Panc1 (cell line): ENCODE data around the gene IL36RN. TPM values are rescaled to one million over a fixed set of nuclear protein-coding genes. Genes with fewer than 3 reads are reported as not detected.

Experiments used
- ATAC-seq: fragments of 200-7000 bp; cut with Tn5 transposase; 2 replicates; pipeline ENCODE4 v1.9.1; 2020; ENCODE audit warnings: mild to moderate bottlenecking, moderate library complexity
- BruUV-seq: library from RNA; stranded (reverse); fragments of 400-500 nt; replicated peaks from 2 replicates; lab custom pipeline; 2021; lab: Mats Ljungman, UMichigan
- CTCF ChIA-PET: fragments of 300-600 bp; sonication (Branson Sonifier 250); formaldehyde crosslinking; loops from one replicate; lab custom pipeline; 2022; ENCODE audit warnings: antibody characterized with exemption; lab: Charles Lee
- POLR2A ChIA-PET: fragments of 300-600 bp; sonication (Branson Sonifier 250); formaldehyde crosslinking; loops from one replicate; lab custom pipeline; 2022; ENCODE audit warnings: antibody characterized with exemption; lab: Charles Lee
- DNase-seq: peaks from one replicate; pipeline ENCODE4 v3.0.0-alpha.2; 2010; ENCODE audit warnings: low read depth, low spot score
- H3K27ac ChIP-seq: 2 replicates; pipeline ENCODE4 v1.5.1; 2011; ENCODE audit warnings: mild to moderate bottlenecking, low read length, inconsistent platforms
- H3K27me3 ChIP-seq: fragments of 200-500 bp; sonication (Bioruptor generic); 2 replicates; pipeline ENCODE4 v1.6.0; 2014; ENCODE audit warnings: low read length, inconsistent platforms; ENCODE audit not compliant: control insufficient read depth, insufficient read depth
- H3K36me3 ChIP-seq: fragments of 200-500 bp; sonication (Bioruptor generic); 2 replicates; pipeline ENCODE4 v1.5.1; 2014; ENCODE audit warnings: inconsistent platforms, mild to moderate bottlenecking, low read length, moderate library complexity; ENCODE audit not compliant: control insufficient read depth, insufficient read depth
- H3K4me1 ChIP-seq: 2 replicates; pipeline ENCODE4 v1.5.1; 2011; ENCODE audit warnings: inconsistent platforms, mild to moderate bottlenecking, low read length, moderate library complexity; ENCODE audit not compliant: control insufficient read depth, insufficient read depth
- H3K4me3 ChIP-seq, 2 experiments: 2 replicates each; pipeline ENCODE4 v1.5.1; 2011 to 2012; ENCODE audit warnings: low read depth in 2 of 2, low read length in 2 of 2, mild to moderate bottlenecking in 2 of 2, inconsistent platforms in 1 of 2, moderate library complexity in 1 of 2
- H3K9me3 ChIP-seq: fragments of 200-500 bp; sonication (Bioruptor generic); 2 replicates; pipeline ENCODE4 v1.5.1; 2014; ENCODE audit warnings: low read depth, mild to moderate bottlenecking, inconsistent platforms, low read length, moderate library complexity; ENCODE audit not compliant: control insufficient read depth, insufficient read depth
- CTCF ChIP-seq: fragments of 450-650 bp; IDR thresholded peaks from 2 replicates; pipeline ENCODE4 v1.5.1; 2017; ENCODE audit warnings: mild to moderate bottlenecking
- POLR2AphosphoS5 ChIP-seq: IDR thresholded peaks from 2 replicates; pipeline ENCODE4 v1.6.1; 2012; ENCODE audit warnings: mild to moderate bottlenecking, low read depth, low read length, moderate library complexity
- REST ChIP-seq, 2 experiments: IDR thresholded peaks; 2 replicates each; pipeline ENCODE4 v1.6.1; 2011 to 2012; ENCODE audit warnings: low read depth in 2 of 2, control low read depth in 1 of 2, low read length in 1 of 2, mild to moderate bottlenecking in 1 of 2, moderate library complexity in 1 of 2; ENCODE audit not compliant: insufficient read depth in 1 of 2
- SIN3A ChIP-seq: IDR thresholded peaks from 2 replicates; pipeline ENCODE4 v1.6.1; 2012; ENCODE audit warnings: low read depth, mild to moderate bottlenecking, low read length, moderate library complexity, borderline replicate concordance; ENCODE audit not compliant: insufficient read depth
- TCF7L2 ChIP-seq: IDR thresholded peaks from 2 replicates; pipeline ENCODE4 v1.6.1; 2011; ENCODE audit warnings: mild to moderate bottlenecking, low read depth, low read length, inconsistent platforms
- in situ Hi-C: cut with HindIII; loops from 2 replicates; pipeline ENCODE4 v1.10.0; 2016; ENCODE audit warnings: low sequenced_read_pairs, low pct_unique_long_range_greater_than_20kb
- intact Hi-C: fragments of 100-400 bp; cut with micrococcal nuclease; formaldehyde crosslinking; loops from one replicate; pipeline ENCODE4 v1.10.0; 2022; ENCODE audit not compliant: unreplicated experiment
- total RNA-seq: library from RNA; stranded (reverse); gene quantifications from one replicate; pipeline ENCODE4 v1.2.1, GENCODE V29; 2021; ENCODE audit not compliant: unreplicated experiment

IL36RN gene
- total RNA-seq, 1 experiment from 2014 or later: not detected

DNA sequence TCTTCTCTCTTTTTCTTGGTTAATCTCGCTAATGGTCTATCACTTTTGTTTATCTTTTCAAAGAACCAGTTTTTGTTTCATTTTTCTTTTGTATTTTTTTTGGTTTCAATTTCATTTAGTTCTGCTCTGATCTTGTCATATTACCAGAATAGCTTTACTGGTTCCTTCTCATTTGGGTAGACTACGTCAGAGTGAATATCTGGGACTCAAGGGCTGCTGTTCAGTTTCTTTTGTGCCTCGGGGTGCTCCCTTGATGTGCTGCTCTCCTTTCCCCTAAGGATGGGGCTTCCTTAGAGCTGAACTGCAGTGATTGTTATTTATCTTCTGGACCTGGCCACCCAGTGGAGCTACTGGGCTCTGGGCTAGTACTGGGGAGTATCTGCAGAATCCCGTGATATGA, 39.0 kb downstream of the IL36RN start:
- in situ Hi-C loops: no loop called here
- H3K27ac ChIP-seq: no peak overlapping the region
- ATAC-seq (no peak), DNase-seq (no peak)
- intact Hi-C loops: no loop called here
- H3K27me3 ChIP-seq: peaks cover 8% of the 10 kb centered on the region
- ChIA-PET CTCF (interaction anchor here (0.7 kb wide), 1 partner anchor 18 kb away, joined by 3 read pairs; no protein-coding TSS in a partner anchor), POLR2A (no interaction called here)
- no peak overlapping the region for H3K4me3 ChIP-seq
- H3K4me1 ChIP-seq: no peaks in the 10 kb centered on the region
- TF ChIP-seq CTCF (no peak), SIN3A (no peak), POLR2AphosphoS5 (no peak), REST (IDR thresholded peaks at IDR 0.05; ENCODE audit: insufficient read depth in 1 of 2, low read depth in 2 of 2, low read length in 1 of 2) (no peak), TCF7L2 (no peak)
- H3K9me3 ChIP-seq: no peaks in the 10 kb centered on the region
- BruUV-seq: no TSS peak
- no peaks in the 10 kb centered on the region for H3K36me3 ChIP-seq

GRCh38 chr2:113098532-113098931, 39.5 kb downstream of the IL36RN start:
- DNase-seq: no peak
- ChIA-PET CTCF (no interaction called here), POLR2A (no interaction called here)
- TF ChIP-seq CTCF: no peak
- no peak for TF ChIP-seq REST (IDR thresholded peaks at IDR 0.05; ENCODE audit: insufficient read depth in 1 of 2, low read depth in 2 of 2, low read length in 1 of 2)
- no peak for TF ChIP-seq POLR2AphosphoS5
- no peak for TF ChIP-seq SIN3A
- TF ChIP-seq TCF7L2: no peak
- no peaks in the 10 kb centered on the region for H3K4me1 ChIP-seq
- no peak overlapping the region for H3K4me3 ChIP-seq
- BruUV-seq: no TSS peak
- peaks cover 4% of the 10 kb centered on the region for H3K27me3 ChIP-seq
- no peaks in the 10 kb centered on the region for H3K36me3 ChIP-seq
- in situ Hi-C loops: no loop called here
- no peak for ATAC-seq
- no peaks in the 10 kb centered on the region for H3K9me3 ChIP-seq
- intact Hi-C loops: no loop called here
- H3K27ac ChIP-seq: no peak overlapping the region
